HG03064 (cell line): Measurements from ENCODE around the gene LYPD3.
A peak's percentile ranks its signal among the peaks of the same experiment; 100 is the strongest.

Source experiments
- ATAC-seq: cut with Tn5 transposase; IDR thresholded peaks from one replicate; pipeline ENCODE4 v1.9.1; 2021; ENCODE audit warnings: low read depth; ENCODE audit not compliant: unreplicated experiment

Gene LYPD3

GRCh38 chr19:43486412-43486811 lies 21.0 kb upstream of the LYPD3 start:
- no peak for ATAC-seq

- no peak for ATAC-seq
Observed at GRCh38 chr19:43485951-43486350, 20.5 kb upstream of the LYPD3 start.

GRCh38 chr19:43483281-43483680 lies 17.9 kb upstream of the LYPD3 start:
- ATAC-seq, result no peak

GRCh38 chr19:43482193-43482592 lies 16.8 kb upstream of the LYPD3 start:
- ATAC-seq, result no peak

- no peak for ATAC-seq
Observed at GRCh38 chr19:43481701-43482100, 16.3 kb upstream of the LYPD3 start.

- ATAC-seq, result no peak
Observed at GRCh38 chr19:43480574-43480973, 15.2 kb upstream of the LYPD3 start.

GRCh38 chr19:43479961-43480561 lies 14.7 kb upstream of the LYPD3 start:
- no peak for ATAC-seq

GRCh38 chr19:43479226-43479625 lies 13.8 kb upstream of the LYPD3 start:
- ATAC-seq, result no peak

GRCh38 chr19:43478323-43478722 lies 12.9 kb upstream of the LYPD3 start:
- ATAC-seq, result no peak

- no peak for ATAC-seq
Observed at GRCh38 chr19:43476606-43477005, 11.2 kb upstream of the LYPD3 start.

- ATAC-seq, result no peak
Observed at GRCh38 chr19:43474986-43475705, 9.7 kb upstream of the LYPD3 start.

- no peak for ATAC-seq
Observed at GRCh38 chr19:43474487-43474886, 9.1 kb upstream of the LYPD3 start.

GRCh38 chr19:43471091-43471490 lies 5.7 kb upstream of the LYPD3 start:
- ATAC-seq, result no peak

GRCh38 chr19:43470288-43470687 lies 4.9 kb upstream of the LYPD3 start:
- ATAC-seq, result no peak

GRCh38 chr19:43469160-43469480 lies 3.7 kb upstream of the LYPD3 start:
- ATAC-seq, result no peak

GRCh38 chr19:43468354-43469159 lies 3.1 kb upstream of the LYPD3 start:
- no peak for ATAC-seq

- no peak for ATAC-seq
Observed at GRCh38 chr19:43467730-43468129, 2.3 kb upstream of the LYPD3 start.

- ATAC-seq, result no peak
Observed at GRCh38 chr19:43467276-43467675, 1.9 kb upstream of the LYPD3 start.

- ATAC-seq, result no peak
Observed at GRCh38 chr19:43466793-43467192, 1.4 kb upstream of the LYPD3 start.

- peak; percentile 43 for ATAC-seq
Observed at GRCh38 chr19:43464134-43464775, 1.2 kb downstream of the LYPD3 start.

- ATAC-seq, result peak; percentile 70
Observed at GRCh38 chr19:43463381-43464133, 1.9 kb downstream of the LYPD3 start.
